IMR-90 (cell line): Measurements from ENCODE around the gene NT5DC3. TPM values are rescaled to one million over a fixed set of nuclear protein-coding genes. Genes with fewer than 3 reads are reported as not detected.

Experiments
- ATAC-seq: fragments of 200-7000 bp; cut with Tn5 transposase; 2 replicates; pipeline ENCODE4 v1.9.1; 2020; ENCODE audit warnings: low read depth, mild to moderate bottlenecking, moderate library complexity
- BruUV-seq: library from RNA; stranded (reverse); fragments of 400-500 nt; replicated peaks from 2 replicates; lab custom pipeline; 2021; lab: Mats Ljungman, UMichigan
- CTCF ChIA-PET: fragments of 300-600 bp; formaldehyde crosslinking; extraction: SDS; loops from one replicate; lab custom pipeline; 2021; ENCODE audit warnings: antibody characterized with exemption; lab: Yijun Ruan, JAX
- POLR2A ChIA-PET: fragments of 300-600 bp; sonication (Branson Sonifier 250); formaldehyde crosslinking; loops from one replicate; lab custom pipeline; 2022; ENCODE audit warnings: antibody characterized with exemption; ENCODE audit not compliant: unreplicated experiment; lab: Charles Lee
- DNase-seq: peaks from one replicate; pipeline ENCODE4 v3.0.0; 2013
- H2AFZ ChIP-seq: replicated peaks from 2 replicates; pipeline ENCODE3; 2013; ENCODE audit warnings: low read length, mild to moderate bottlenecking; ENCODE audit not compliant: poor library complexity
- H2AK5ac ChIP-seq: 2 replicates; pipeline ENCODE4 v1.6.1; 2013; ENCODE audit warnings: low read depth, low read length, inconsistent platforms
- H2AK9ac ChIP-seq: replicated peaks from 2 replicates; pipeline ENCODE3; 2013; ENCODE audit warnings: mild to moderate bottlenecking, low read depth, low read length, moderate library complexity; ENCODE audit not compliant: poor library complexity
- H2BK120ac ChIP-seq: 2 replicates; pipeline ENCODE4 v1.6.1; 2013; ENCODE audit warnings: low read depth, low read length, inconsistent platforms
- H2BK15ac ChIP-seq: 3 replicates; pipeline ENCODE4 v1.6.1; 2013; ENCODE audit warnings: low read depth, low read length, inconsistent platforms
- H2BK20ac ChIP-seq: 2 replicates; pipeline ENCODE4 v1.6.1; 2013; ENCODE audit warnings: low read depth, mild to moderate bottlenecking, inconsistent platforms, low read length, moderate library complexity
- H2BK5ac ChIP-seq: 2 replicates; pipeline ENCODE4 v1.6.1; 2013; ENCODE audit warnings: mild to moderate bottlenecking, low read depth, low read length, inconsistent platforms; ENCODE audit not compliant: poor library complexity, severe bottlenecking
- H3K14ac ChIP-seq: replicated peaks from 2 replicates; pipeline ENCODE4 v1.6.1; 2013; ENCODE audit warnings: low read depth, low read length, inconsistent platforms
- H3K18ac ChIP-seq: 2 replicates; pipeline ENCODE4 v1.6.1; 2013; ENCODE audit warnings: low read depth, low read length, control low read depth
- H3K23ac ChIP-seq: 2 replicates; pipeline ENCODE4 v1.6.1; 2013; ENCODE audit warnings: low read depth, low read length, inconsistent platforms
- H3K27ac ChIP-seq: 2 replicates; pipeline ENCODE4 v1.5.1; 2013; ENCODE audit warnings: mild to moderate bottlenecking, control low read depth, low read length; ENCODE audit not compliant: insufficient read depth
- H3K27me3 ChIP-seq: 2 replicates; pipeline ENCODE4 v1.6.1; 2013; ENCODE audit warnings: low read length; ENCODE audit not compliant: control insufficient read depth, insufficient read depth
- H3K36me3 ChIP-seq: 2 replicates; pipeline ENCODE4 v1.6.1; 2013; ENCODE audit warnings: low read length, mixed read lengths; ENCODE audit not compliant: control insufficient read depth, insufficient read depth
- H3K4ac ChIP-seq: 2 replicates; pipeline ENCODE4 v1.6.1; 2013; ENCODE audit warnings: low read depth, low read length, inconsistent platforms
- H3K4me1 ChIP-seq: 2 replicates; pipeline ENCODE4 v1.6.1; 2013; ENCODE audit warnings: low read length, mixed read lengths; ENCODE audit not compliant: control insufficient read depth, insufficient read depth
- H3K4me2 ChIP-seq: 2 replicates; pipeline ENCODE4 v1.6.1; 2013; ENCODE audit warnings: low read depth, mild to moderate bottlenecking, control low read depth, low read length, moderate library complexity
- H3K4me3 ChIP-seq: 2 replicates; pipeline ENCODE4 v1.5.1; 2013; ENCODE audit warnings: low read depth, mild to moderate bottlenecking, control low read depth, low read length, moderate library complexity; ENCODE audit not compliant: insufficient read depth
- H3K56ac ChIP-seq: 2 replicates; pipeline ENCODE4 v1.6.1; 2013; ENCODE audit warnings: low read length, inconsistent platforms; ENCODE audit not compliant: insufficient read depth; ENCODE audit errors: extremely low read depth
- H3K79me1 ChIP-seq, 2 experiments: 2 replicates each; pipeline ENCODE4 v1.6.1; 2013; ENCODE audit warnings: low read length in 2 of 2, inconsistent platforms in 1 of 2, low read depth in 1 of 2
- H3K9ac ChIP-seq: 2 replicates; pipeline ENCODE4 v1.6.1; 2013; ENCODE audit warnings: low read depth, low read length, control low read depth
- H3K9me1 ChIP-seq: 2 replicates; pipeline ENCODE4 v1.6.1; 2013; ENCODE audit warnings: low read length, inconsistent platforms; ENCODE audit not compliant: insufficient read depth
- H3K9me3 ChIP-seq: 2 replicates; pipeline ENCODE4 v1.6.1; 2013; ENCODE audit warnings: low read length; ENCODE audit not compliant: control insufficient read depth, insufficient read depth
- H4K20me1 ChIP-seq: 2 replicates; pipeline ENCODE4 v1.6.1; 2013; ENCODE audit warnings: low read length, inconsistent platforms; ENCODE audit not compliant: insufficient read depth
- H4K5ac ChIP-seq: 2 replicates; pipeline ENCODE4 v1.6.1; 2013; ENCODE audit warnings: mild to moderate bottlenecking, low read depth, low read length, control low read depth
- H4K8ac ChIP-seq, 2 experiments: 2 replicates each; pipeline ENCODE4 v1.6.1; 2013; ENCODE audit warnings: low read depth in 2 of 2, low read length in 2 of 2, control low read depth in 1 of 2, inconsistent platforms in 1 of 2
- H4K91ac ChIP-seq: 2 replicates; pipeline ENCODE4 v1.6.1; 2013; ENCODE audit warnings: low read depth, low read length, inconsistent platforms; ENCODE audit not compliant: insufficient read depth
- BHLHE40 ChIP-seq: fragments of 150-350 bp; IDR thresholded peaks from 2 replicates; pipeline ENCODE4 v1.6.1; 2016; ENCODE audit warnings: mild to moderate bottlenecking, low read depth, low read length
- CEBPB ChIP-seq: IDR thresholded peaks from 2 replicates; pipeline ENCODE4 v1.6.1; 2012; ENCODE audit warnings: low read depth, low read length, improper control_type of control experiment
- CHD1 ChIP-seq: IDR thresholded peaks from 2 replicates; pipeline ENCODE4 v1.6.1; 2012; ENCODE audit warnings: low read depth, low read length, improper control_type of control experiment
- FOS ChIP-seq: fragments of 150-350 bp; IDR thresholded peaks from 2 replicates; pipeline ENCODE4 v1.6.1; 2016; ENCODE audit warnings: low read depth, low read length
- MAFK ChIP-seq: IDR thresholded peaks from 2 replicates; pipeline ENCODE4 v1.6.1; 2012; ENCODE audit warnings: low read depth, low read length, improper control_type of control experiment
- MAZ ChIP-seq: IDR thresholded peaks from 2 replicates; pipeline ENCODE4 v1.6.1; 2012; ENCODE audit warnings: low read depth, mild to moderate bottlenecking, low read length, improper control_type of control experiment, moderate library complexity, borderline replicate concordance
- MXI1 ChIP-seq: IDR thresholded peaks from 2 replicates; pipeline ENCODE4 v1.6.1; 2012; ENCODE audit warnings: low read depth, mild to moderate bottlenecking, low read length, moderate library complexity, borderline replicate concordance
- POLR2A ChIP-seq: IDR thresholded peaks from 2 replicates; pipeline ENCODE4 v1.6.1; 2012; ENCODE audit warnings: mild to moderate bottlenecking, low read depth, low read length
- RAD21 ChIP-seq: IDR thresholded peaks from 2 replicates; pipeline ENCODE4 v1.6.1; 2012; ENCODE audit warnings: low read length, improper control_type of control experiment
- RCOR1 ChIP-seq: IDR thresholded peaks from 2 replicates; pipeline ENCODE4 v1.6.1; 2012; ENCODE audit warnings: mild to moderate bottlenecking, low read length, improper control_type of control experiment; ENCODE audit not compliant: insufficient replicate concordance
- RFX5 ChIP-seq: IDR thresholded peaks from 2 replicates; pipeline ENCODE4 v1.8.0; 2012; ENCODE audit warnings: low read depth, mild to moderate bottlenecking, low read length, moderate library complexity
- SMC3 ChIP-seq: fragments of 150-350 bp; IDR thresholded peaks from 2 replicates; pipeline ENCODE4 v1.6.1; 2016; ENCODE audit warnings: low read depth, mild to moderate bottlenecking, antibody characterized with exemption, low read length, moderate library complexity
- WGBS, 2 experiments: methylation state at CpG; one replicate each; pipeline versions ENCODE4 v1.1.5 to v1.1.7; 2013; ENCODE audit warnings: missing lambda C conversion rate in 2 of 2; ENCODE audit not compliant: insufficient read length in 1 of 2; ENCODE audit errors: extremely low coverage in 2 of 2; 5-methylcytosine and 5-hydroxymethylcytosine counted together
- dilution Hi-C: fragments of 300-500 bp; cut with HindIII; formaldehyde crosslinking; loops from one replicate; pipeline ENCODE4 v1.14.3; 2018; ENCODE audit warnings: low sequenced_read_pairs; ENCODE audit not compliant: unreplicated experiment
- in situ Hi-C: fragments of 300-500 bp; cut with MboI; formaldehyde crosslinking; loops from 3 replicates; pipeline ENCODE4 v1.14.3; 2019; ENCODE audit warnings: low sequenced_read_pairs, inconsistent platforms, mixed read lengths
- intact Hi-C: fragments of 100-400 bp; cut with micrococcal nuclease; formaldehyde crosslinking; loops from 2 replicates; pipeline ENCODE4 v1.10.0; 2022
- polyA plus RNA-seq, 3 experiments: library from polyadenylated mRNA; depleted of rRNA; stranded (reverse); fragments of >200 nt; gene quantifications; 2 replicates each; pipeline ENCODE4 v1.2.3, GENCODE V29; 2012; ENCODE audit warnings: low replicate concordance in 1 of 3
- total RNA-seq: library from RNA; depleted of rRNA; stranded (reverse); fragments of >200 nt; gene quantifications from 2 replicates; pipeline ENCODE4 v1.2.3, GENCODE V29; 2012
- TF ChIP-seq, protein P1 (sequence below): fragments of 150-350 bp; IDR thresholded peaks from 2 replicates; pipeline ENCODE4 v1.6.1; 2017; ENCODE audit warnings: mild to moderate bottlenecking, antibody characterized with exemption, low read length, low read depth
- TF ChIP-seq, protein P2 (sequence below): fragments of 150-350 bp; IDR thresholded peaks from 2 replicates; pipeline ENCODE4 v1.6.1; 2016; ENCODE audit warnings: low read depth, mild to moderate bottlenecking, low read length, moderate library complexity, borderline replicate concordance

Gene NT5DC3
- total and polyA plus RNA-seq, 2 of the 4 experiments (the other 2 are of a cell fraction): 7.3 to 17.6 TPM

DNA sequence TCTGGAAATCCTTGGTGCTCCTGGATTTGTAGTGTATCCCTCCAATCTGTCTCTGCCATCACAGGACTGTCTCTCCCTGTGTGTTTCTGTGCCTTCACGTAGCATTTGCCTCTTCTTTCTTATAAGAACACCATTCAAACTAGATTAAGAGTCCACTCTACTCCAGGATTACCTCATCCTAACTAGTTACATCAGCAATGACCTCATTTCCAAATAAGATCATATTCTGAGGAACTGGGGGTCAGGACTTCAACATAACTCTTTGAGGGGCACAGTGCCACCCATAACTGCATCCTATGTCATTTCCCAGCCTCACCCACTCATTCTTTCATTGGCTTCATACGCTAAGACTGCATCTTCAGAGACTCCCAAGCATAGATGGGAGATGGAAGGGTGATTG is 106.2 kb downstream of the NT5DC3 start:
- dilution Hi-C loops: no loop called here
- Histone ChIP-seq H2BK15ac (no peak overlapping the region), H3K9me1 (no peaks in the 10 kb centered on the region), H3K14ac (no peak overlapping the region), H4K5ac (no peak overlapping the region), H4K91ac (no peak overlapping the region), H3K79me1 (no peaks in the 10 kb centered on the region), H2BK20ac (no peak overlapping the region), H3K23ac (no peak overlapping the region), H3K18ac (no peak overlapping the region), H4K8ac (no peak overlapping the region), H3K9me3 (no peaks in the 10 kb centered on the region; the same call in 1 of the 2 replicates), H3K4me3 (no peak overlapping the region), H4K20me1 (no peaks in the 10 kb centered on the region), H3K56ac (no peak overlapping the region), H2AFZ (no peak overlapping the region), H3K9ac (no peak overlapping the region), H3K36me3 (no peaks in the 10 kb centered on the region), H3K4ac (no peak overlapping the region), H3K27me3 (peaks cover 3% of the 10 kb centered on the region), H3K4me2 (no peak overlapping the region), H2BK5ac (no peak overlapping the region), H2BK120ac (no peak overlapping the region), H2AK9ac (no peak overlapping the region), H2AK5ac (no peak overlapping the region), H3K27ac (no peak overlapping the region), H3K4me1 (no peaks in the 10 kb centered on the region)
- no peak for ATAC-seq
- no peak for TF ChIP-seq SMC3
- no peak for TF ChIP-seq RFX5
- TF ChIP-seq MXI1: no peak
- TF ChIP-seq POLR2A: no peak
- TF ChIP-seq RCOR1: no peak
- TF ChIP-seq RAD21: no peak
- no peak for TF ChIP-seq CEBPB
- TF ChIP-seq CHD1: no peak
- TF ChIP-seq FOS: no peak
- TF ChIP-seq, protein P1, sequence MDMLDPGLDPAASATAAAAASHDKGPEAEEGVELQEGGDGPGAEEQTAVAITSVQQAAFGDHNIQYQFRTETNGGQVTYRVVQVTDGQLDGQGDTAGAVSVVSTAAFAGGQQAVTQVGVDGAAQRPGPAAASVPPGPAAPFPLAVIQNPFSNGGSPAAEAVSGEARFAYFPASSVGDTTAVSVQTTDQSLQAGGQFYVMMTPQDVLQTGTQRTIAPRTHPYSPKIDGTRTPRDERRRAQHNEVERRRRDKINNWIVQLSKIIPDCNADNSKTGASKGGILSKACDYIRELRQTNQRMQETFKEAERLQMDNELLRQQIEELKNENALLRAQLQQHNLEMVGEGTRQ: no peak
- TF ChIP-seq BHLHE40: no peak
- no peak for TF ChIP-seq MAFK
- no peak for TF ChIP-seq MAZ
- TF ChIP-seq, protein P2, sequence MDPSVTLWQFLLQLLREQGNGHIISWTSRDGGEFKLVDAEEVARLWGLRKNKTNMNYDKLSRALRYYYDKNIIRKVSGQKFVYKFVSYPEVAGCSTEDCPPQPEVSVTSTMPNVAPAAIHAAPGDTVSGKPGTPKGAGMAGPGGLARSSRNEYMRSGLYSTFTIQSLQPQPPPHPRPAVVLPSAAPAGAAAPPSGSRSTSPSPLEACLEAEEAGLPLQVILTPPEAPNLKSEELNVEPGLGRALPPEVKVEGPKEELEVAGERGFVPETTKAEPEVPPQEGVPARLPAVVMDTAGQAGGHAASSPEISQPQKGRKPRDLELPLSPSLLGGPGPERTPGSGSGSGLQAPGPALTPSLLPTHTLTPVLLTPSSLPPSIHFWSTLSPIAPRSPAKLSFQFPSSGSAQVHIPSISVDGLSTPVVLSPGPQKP: no peak
- ChIA-PET CTCF (no interaction called here), POLR2A (no interaction called here)
- intact Hi-C loops: loop anchor here (5.0 kb wide), 1 partner anchor 922 kb away; no protein-coding TSS in a partner anchor
- 22% methylated on average over 1 of the region's 2 CpGs; no CpG with 5 or more reads in 1 of the 2 experiments for WGBS, 2 experiments
- in situ Hi-C loops: no loop called here
- no peak for DNase-seq
- no TSS peak for BruUV-seq
